ENCODE results near the gene SYF2. TPM values are rescaled to one million over a fixed set of nuclear protein-coding genes. Genes with fewer than 3 reads are reported as not detected.

The SYF2 gene
- total and polyA plus RNA-seq, 2 of the 13 experiments (the other 11 are each of a cell fraction or from before 2014, with no cell fraction given): 17.8 to 34.1 TPM

DNA sequence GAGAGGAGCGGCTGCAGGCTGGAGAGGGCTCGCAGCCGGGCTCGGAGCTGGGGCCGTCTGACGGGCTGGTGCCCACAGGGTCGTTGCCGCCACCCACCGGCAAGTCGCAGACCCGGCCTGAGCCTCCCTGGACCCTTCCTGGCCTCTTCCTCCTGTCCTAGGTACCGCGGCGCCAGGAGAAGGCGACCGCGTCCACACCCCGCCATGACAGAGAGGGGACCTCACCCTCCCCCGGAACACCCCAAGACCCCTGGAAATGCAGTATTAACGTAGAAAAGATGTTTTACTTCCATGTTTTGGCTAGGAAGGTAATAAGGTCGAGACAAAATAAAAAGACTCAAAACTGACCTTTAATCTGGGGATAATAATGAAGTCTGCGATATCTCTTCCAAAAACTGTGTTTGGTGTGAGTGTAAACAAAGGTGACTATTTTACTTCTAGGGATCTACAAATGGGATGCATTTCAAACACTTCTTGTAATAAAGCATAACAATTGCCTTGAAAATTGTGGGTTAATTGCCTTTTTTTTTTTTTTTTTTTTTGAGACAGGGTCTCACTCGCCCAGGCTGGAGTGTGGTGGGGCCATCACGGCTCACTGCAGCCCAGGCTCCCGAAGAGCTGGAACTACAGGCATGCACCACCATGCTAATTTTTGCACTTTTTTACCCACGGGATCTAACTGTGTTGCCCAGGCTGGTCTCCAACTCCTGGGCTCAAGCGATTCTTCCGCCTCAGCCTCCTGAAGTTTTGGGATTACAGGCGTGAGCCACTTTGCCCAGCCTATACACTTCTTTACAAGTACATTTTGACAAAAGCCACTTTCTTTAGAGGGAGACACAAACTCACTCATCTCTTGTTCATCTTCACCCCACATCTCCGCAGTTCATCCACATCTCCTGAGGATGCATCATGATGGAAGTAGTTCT lies 15.8 kb upstream of the SYF2 start (continued):
- TF ChIP-seq ZNF761 (CRISPR knock-in tag; conservative IDR thresholded peaks at IDR 0.05) (no peak), ZNF878 (CRISPR knock-in tag; IDR thresholded peaks at IDR 0.05) (no peak), NONO (IDR thresholded peaks at IDR 0.05) (no peak), NONO (CRISPR knock-in tag; conservative IDR thresholded peaks at IDR 0.05) (no peak), ZNF577 (CRISPR knock-in tag; IDR thresholded peaks at IDR 0.05; ENCODE audit: borderline replicate concordance, low read depth) (no peak), LBX2 (CRISPR knock-in tag; IDR thresholded peaks at IDR 0.05; ENCODE audit: borderline replicate concordance) (no peak), ZNF382 (CRISPR knock-in tag; IDR thresholded peaks at IDR 0.05; ENCODE audit: borderline replicate concordance) (no peak), ZNF549 (CRISPR knock-in tag; IDR thresholded peaks at IDR 0.05) (no peak), ZNF318 (CRISPR knock-in tag; IDR thresholded peaks at IDR 0.05) (no peak), ZNF768 (CRISPR knock-in tag; IDR thresholded peaks at IDR 0.05) (no peak; the same call in 1 of the 2 replicates), LCORL (IDR thresholded peaks at IDR 0.05) (no peak), LCORL (CRISPR knock-in tag; IDR thresholded peaks at IDR 0.05) (no peak), DNMT1 (CRISPR knock-in tag; IDR thresholded peaks at IDR 0.05) (no peak), POLR2A (IDR thresholded peaks at IDR 0.05; ENCODE audit: insufficient read depth in 1 of 2, low read depth in 2 of 2, low read length in 2 of 2) (no peak), ZSCAN29 (CRISPR knock-in tag; conservative IDR thresholded peaks at IDR 0.05) (no peak)
- TF ChIP-seq, protein P1, sequence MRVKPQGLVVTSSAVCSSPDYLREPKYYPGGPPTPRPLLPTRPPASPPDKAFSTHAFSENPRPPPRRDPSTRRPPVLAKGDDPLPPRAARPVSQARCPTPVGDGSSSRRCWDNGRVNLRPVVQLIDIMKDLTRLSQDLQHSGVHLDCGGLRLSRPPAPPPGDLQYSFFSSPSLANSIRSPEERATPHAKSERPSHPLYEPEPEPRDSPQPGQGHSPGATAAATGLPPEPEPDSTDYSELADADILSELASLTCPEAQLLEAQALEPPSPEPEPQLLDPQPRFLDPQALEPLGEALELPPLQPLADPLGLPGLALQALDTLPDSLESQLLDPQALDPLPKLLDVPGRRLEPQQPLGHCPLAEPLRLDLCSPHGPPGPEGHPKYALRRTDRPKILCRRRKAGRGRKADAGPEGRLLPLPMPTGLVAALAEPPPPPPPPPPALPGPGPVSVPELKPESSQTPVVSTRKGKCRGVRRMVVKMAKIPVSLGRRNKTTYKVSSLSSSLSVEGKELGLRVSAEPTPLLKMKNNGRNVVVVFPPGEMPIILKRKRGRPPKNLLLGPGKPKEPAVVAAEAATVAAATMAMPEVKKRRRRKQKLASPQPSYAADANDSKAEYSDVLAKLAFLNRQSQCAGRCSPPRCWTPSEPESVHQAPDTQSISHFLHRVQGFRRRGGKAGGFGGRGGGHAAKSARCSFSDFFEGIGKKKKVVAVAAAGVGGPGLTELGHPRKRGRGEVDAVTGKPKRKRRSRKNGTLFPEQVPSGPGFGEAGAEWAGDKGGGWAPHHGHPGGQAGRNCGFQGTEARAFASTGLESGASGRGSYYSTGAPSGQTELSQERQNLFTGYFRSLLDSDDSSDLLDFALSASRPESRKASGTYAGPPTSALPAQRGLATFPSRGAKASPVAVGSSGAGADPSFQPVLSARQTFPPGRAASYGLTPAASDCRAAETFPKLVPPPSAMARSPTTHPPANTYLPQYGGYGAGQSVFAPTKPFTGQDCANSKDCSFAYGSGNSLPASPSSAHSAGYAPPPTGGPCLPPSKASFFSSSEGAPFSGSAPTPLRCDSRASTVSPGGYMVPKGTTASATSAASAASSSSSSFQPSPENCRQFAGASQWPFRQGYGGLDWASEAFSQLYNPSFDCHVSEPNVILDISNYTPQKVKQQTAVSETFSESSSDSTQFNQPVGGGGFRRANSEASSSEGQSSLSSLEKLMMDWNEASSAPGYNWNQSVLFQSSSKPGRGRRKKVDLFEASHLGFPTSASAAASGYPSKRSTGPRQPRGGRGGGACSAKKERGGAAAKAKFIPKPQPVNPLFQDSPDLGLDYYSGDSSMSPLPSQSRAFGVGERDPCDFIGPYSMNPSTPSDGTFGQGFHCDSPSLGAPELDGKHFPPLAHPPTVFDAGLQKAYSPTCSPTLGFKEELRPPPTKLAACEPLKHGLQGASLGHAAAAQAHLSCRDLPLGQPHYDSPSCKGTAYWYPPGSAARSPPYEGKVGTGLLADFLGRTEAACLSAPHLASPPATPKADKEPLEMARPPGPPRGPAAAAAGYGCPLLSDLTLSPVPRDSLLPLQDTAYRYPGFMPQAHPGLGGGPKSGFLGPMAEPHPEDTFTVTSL (CRISPR knock-in tag; IDR thresholded peaks at IDR 0.05; ENCODE audit: borderline replicate concordance): no peak

All from HepG2 (cell line).